Activated T-cell treated with anti-CD3 and anti-CD28 coated beads for 24 hours (primary cell): ENCODE data around the gene PTBP1.
"Not testable (repeated sequence)": the region's sequence is repeated elsewhere in the genome, so short reads cannot be mapped to it uniquely, and the experiment has no call there.

Source experiments
- DNase-seq: peaks from one replicate; pipeline ENCODE4 v3.0.0-alpha.2; 2020; ENCODE audit warnings: low read depth

Gene PTBP1

GRCh38 chr19:829129-829758 lies 32.0 kb downstream of the PTBP1 start:
- DNase-seq: no peak

DNA sequence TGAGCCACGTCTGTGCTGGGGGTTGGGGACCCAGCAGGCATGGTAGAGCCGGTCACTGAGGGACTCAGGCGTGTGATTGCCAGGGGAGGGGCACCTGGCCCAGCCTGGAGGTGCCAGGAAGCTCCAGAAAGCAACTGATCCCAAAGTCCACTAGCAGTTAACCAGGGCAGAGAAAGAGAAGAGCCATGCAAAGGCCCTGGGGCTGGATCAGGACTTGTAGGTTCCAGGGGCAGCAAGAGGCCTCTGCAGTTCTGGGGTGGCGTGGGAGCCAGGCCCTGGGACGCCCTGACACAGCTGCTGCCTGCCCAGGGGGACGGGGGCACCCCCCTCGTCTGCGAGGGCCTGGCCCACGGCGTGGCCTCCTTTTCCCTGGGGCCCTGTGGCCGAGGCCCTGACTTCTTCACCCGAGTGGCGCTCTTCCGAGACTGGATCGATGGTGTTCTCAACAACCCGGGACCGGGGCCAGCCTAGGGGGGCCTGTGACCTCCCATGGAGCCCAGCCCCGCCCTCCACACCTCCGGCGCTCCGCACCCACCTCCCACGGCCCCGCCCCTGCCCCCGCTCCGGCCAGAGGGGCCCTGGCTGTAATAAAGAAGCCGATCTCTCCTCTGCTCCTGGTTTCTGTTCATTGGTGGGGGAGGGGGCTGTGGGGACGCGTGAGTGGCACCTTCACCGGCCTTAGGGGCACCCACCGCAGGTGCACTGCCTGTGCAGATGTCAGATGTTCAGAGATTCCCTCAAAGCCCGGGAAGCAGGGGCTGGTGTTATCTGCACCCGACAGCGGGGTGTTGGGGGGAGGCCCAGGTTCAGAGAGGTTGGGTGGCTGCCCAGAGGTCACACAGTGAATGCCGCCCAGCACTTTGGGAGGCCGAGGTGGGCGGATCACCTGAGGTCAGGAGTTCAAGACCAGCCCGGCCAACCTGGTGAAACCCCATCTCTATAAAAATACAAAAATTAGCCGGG lies 34.4 kb downstream of the PTBP1 start:
- no peak for DNase-seq

GRCh38 chr19:834216-834615 lies 37.0 kb downstream of the PTBP1 start:
- no peak for DNase-seq

GRCh38 chr19:835210-835810 lies 38.1 kb downstream of the PTBP1 start:
- DNase-seq: no peak

DNA sequence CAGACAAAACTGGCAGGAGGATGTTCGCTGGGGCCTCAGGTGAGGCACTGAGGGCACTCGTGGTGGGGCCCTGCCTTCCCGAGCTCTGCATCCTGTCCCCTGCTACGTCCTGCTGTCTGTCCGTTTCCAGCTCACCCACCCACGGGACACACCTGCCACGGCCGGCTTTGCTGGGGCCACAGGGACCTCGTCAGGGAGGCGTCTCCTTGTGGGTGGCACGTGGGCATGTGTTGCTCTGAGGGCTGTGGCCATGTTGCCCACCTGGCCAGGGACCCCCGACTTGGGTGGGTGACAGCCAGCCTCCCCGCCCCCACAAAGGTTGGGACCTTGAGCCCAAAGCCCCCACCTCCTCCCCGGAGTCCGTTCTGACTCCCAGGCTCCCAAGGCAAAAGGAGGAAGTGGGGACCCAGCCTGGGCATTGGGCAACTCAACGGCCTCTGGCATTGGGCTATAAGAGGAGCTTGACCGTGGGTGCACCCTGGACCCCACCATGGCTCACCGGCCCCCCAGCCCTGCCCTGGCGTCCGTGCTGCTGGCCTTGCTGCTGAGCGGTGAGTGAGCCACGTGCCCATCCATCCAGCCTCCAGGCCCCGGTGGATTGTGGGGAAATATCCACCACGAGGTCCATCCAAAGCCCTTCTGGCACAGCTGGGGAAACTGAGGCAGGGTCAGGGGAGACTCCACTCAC lies 43.4 kb downstream of the PTBP1 start, which contains the start of gene PRTN3:
TSS of gene PRTN3 (plus strand) at position 481 of the 688 bp plus-strand sequence. CDS start at position 491, 10 bp downstream.
- no peak for DNase-seq

GRCh38 chr19:842802-843179 lies 45.5 kb downstream of the PTBP1 start:
- not testable (repeated sequence) for DNase-seq

GRCh38 chr19:843180-843835 lies 46.1 kb downstream of the PTBP1 start:
- no peak for DNase-seq

DNA sequence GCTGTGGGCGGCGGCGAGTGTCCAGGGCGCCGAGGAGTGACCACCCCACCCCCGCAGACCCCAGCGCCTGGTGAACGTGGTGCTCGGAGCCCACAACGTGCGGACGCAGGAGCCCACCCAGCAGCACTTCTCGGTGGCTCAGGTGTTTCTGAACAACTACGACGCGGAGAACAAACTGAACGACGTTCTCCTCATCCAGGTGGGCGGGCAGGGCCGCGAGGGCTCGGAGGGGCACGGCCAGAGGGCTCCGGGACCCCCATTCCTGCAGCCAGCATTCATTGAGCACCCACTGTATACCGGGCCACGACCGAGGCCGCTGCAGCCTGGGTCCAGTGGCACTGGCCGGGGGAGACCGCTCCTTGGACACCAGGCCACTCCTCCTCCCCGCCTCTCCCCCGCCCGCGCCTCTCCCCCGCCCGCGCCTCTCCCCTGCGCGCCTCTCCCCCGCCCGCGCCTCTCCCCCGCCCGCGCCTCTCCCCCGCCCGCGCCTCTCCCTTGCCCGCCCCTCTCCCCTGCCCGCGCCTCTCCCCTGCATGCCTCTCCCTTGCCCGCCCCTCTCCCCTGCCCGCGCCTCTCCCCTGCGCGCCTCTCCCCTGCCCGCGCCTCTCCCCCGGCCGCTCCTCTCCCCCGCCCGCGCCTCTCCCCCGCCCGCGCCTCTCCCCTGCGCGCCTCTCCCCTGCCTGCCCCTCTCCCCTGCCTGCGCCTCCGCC lies 46.7 kb downstream of the PTBP1 start:
- no peak for DNase-seq

- DNase-seq: no peak
Measured at GRCh38 chr19:844546-844971, 47.3 kb downstream of the PTBP1 start.

DNA sequence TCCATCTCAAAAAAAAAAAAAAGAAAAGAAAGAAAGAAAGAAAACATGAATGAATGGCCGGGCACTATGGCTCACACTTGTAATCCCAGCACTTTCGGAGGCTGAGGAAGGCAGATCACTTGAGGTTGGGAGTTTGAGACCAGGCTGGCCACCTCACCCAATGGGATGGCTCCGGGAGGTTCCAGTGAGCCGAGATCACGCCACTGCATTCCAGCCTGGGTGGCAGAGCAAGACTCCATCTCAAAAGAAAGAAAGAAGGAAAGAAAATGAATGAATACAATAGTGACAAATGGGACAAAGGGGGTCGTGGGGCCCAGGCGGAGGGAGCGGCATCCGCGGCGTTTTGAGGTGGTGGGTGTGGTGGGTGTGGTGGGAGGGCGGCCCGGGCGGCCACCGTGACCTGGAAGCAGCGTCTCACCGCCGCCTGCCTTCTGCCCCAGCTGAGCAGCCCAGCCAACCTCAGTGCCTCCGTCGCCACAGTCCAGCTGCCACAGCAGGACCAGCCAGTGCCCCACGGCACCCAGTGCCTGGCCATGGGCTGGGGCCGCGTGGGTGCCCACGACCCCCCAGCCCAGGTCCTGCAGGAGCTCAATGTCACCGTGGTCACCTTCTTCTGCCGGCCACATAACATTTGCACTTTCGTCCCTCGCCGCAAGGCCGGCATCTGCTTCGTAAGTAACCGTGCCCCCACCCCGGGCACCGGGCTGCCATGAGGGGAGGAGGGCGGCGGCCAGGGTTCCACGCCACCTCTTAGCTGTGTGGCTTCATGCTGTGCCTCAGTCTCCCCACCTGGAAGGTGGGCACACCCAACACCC lies 48.7 kb downstream of the PTBP1 start:
- DNase-seq: no peak

- no peak for DNase-seq
Measured at GRCh38 chr19:848386-848921, 51.2 kb downstream of the PTBP1 start.

GRCh38 chr19:849195-849594 lies 51.9 kb downstream of the PTBP1 start:
- not testable (repeated sequence) for DNase-seq

DNA sequence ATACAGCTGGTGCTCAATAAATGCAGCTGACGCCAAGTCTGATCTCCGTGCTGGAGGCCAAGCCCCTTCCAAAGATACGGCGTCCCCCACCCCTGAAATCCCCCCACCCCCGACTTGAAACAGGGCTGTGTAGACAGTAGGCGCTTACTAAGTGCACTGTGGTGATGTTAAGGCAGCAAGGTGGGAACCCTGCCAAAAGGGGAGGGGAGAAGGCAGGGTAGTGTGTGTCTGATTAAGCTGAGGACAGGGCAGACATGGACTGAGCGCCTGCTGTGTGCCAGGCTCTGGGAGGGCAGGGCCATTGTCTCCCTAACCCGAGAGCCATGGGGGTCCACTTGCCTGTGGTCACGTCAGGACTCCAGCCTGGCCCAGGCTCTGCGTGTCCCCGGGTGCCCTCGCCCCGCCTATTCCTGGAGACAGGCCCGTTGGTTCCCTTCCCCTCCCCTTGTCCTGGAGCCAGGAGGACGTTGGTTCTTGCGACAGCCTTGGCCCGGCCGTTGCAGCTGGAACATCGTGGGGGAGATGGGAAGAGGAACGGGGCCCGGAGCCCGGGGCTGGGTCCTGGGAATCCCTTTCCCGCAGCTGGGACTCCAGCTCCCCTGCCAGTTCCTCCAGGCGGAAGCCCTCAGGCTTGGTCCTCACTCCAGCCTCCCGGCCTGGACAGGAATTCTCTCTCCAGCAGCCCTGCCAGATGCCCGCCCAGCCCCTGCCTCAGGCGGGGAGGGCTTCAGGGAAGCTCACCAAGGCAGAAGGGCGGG lies 53.1 kb downstream of the PTBP1 start:
- DNase-seq: no peak

DNA sequence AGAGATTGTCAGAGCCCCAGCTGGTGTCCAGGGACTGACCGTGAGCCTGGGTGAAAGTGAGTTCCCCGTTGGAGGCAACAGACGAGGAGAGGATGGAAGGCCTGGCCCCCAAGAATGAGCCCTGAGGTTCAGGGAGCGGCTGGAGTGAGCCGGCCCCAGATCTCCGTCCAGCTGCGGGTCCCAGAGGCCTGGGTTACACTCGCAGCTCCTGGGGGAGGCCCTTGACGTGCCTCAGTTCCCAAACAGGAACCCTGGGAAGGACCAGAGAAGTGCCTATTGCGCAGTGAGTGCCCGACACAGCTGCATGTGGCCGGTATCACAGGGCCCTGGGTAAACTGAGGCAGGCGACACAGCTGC lies 53.7 kb downstream of the PTBP1 start:
- DNase-seq: no peak

DNA sequence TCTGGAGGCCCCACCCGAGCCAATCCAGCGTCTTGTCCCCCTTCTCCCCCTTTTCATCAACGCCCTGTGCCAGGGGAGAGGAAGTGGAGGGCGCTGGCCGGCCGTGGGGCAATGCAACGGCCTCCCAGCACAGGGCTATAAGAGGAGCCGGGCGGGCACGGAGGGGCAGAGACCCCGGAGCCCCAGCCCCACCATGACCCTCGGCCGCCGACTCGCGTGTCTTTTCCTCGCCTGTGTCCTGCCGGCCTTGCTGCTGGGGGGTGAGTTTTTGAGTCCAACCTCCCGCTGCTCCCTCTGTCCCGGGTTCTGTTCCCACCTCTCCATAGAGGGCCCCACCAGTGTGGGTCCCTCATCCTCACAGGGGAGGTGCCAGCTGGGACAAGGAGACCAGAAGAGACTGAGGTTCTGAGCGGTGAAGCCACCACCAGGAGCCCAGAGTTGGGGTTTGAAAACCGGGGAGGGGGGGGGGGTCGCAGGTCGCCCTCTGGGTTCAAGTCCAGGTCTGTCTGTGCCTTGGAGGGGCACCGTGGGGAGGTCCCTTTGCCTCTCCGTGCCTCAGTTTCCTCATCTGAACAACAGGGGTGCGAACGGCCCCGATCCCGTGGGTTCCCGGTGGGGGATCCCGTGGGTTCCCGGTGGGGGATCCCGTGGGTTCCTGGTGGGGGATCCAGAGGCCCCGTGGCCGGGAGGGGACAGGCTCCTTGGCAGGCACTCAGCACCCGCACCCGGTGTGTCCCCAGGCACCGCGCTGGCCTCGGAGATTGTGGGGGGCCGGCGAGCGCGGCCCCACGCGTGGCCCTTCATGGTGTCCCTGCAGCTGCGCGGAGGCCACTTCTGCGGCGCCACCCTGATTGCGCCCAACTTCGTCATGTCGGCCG lies 55.1 kb downstream of the PTBP1 start, which contains the start of gene ELANE:
TSS of gene ELANE (plus strand) at position 168 of the 878 bp plus-strand sequence. CDS start at position 194, 26 bp downstream.
- DNase-seq: no peak

GRCh38 chr19:853014-853585 lies 55.8 kb downstream of the PTBP1 start:
- no peak for DNase-seq

DNA sequence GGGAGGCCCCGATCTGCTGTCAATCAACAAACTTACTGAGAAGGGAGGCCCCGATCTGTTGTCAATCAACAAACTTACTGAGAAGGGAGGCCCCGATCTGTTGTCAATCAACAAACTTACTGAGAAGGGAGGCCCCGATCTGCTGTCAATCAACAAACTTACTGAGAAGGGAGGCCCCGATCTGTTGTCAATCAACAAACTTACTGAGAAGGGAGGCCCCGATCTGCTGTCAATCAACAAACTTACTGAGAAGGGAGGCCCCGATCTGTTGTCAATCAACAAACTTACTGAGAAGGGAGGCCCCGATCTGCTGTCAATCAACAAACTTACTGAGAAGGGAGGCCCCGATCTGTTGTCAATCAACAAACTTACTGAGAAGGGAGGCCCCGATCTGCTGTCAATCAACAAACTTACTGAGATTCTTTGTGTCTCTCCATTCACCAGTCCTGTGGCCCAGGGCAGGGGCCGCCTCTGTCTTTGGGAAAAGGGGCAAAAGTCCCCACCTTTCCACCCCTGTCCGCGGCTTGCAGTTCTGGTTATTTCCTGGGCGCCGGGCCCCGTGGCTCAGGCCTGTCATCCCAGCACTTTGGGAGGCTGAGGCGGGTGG lies 56.5 kb downstream of the PTBP1 start:
- not testable (repeated sequence) for DNase-seq
